WTC11 (cell line): Measurements from ENCODE around the gene KIF4B. TPM values are rescaled to one million over a fixed set of nuclear protein-coding genes. Genes with fewer than 3 reads are reported as not detected.

ENCODE experiments used
- ATAC-seq: fragments of 200-7000 bp; cut with Tn5 transposase; 2 replicates; pipeline ENCODE4 v1.10.0; 2021; ENCODE audit warnings: mild to moderate bottlenecking, moderate library complexity
- CTCF ChIA-PET: fragments of 300-600 bp; sonication (Branson Sonifier 250); formaldehyde crosslinking; loops from one replicate; lab custom pipeline; 2021; ENCODE audit warnings: antibody characterized with exemption; lab: Charles Lee
- POLR2A ChIA-PET: fragments of 350-600 bp; sonication (Branson Sonifier 250); formaldehyde crosslinking; loops from one replicate; lab custom pipeline; 2021; ENCODE audit warnings: antibody characterized with exemption; lab: Charles Lee
- DNase-seq: peaks from one replicate; pipeline ENCODE4 v3.0.0; 2021; ENCODE audit warnings: low spot score
- H3K27ac Mint-ChIP-seq: 2 replicates; pipeline ENCODE4 v1.8.0; 2021; ENCODE audit warnings: mixed read lengths
- H3K27me3 Mint-ChIP-seq: 2 replicates; pipeline ENCODE4 v1.8.0; 2021; ENCODE audit warnings: low read depth, mild to moderate bottlenecking, moderate library complexity, mixed read lengths
- H3K36me3 Mint-ChIP-seq: 2 replicates; pipeline ENCODE4 v1.8.0; 2021; ENCODE audit warnings: mixed read lengths
- H3K4me1 Mint-ChIP-seq: 2 replicates; pipeline ENCODE4 v1.8.0; 2022; ENCODE audit warnings: mixed read lengths
- H3K4me3 Mint-ChIP-seq: 2 replicates; pipeline ENCODE4 v1.8.0; 2021; ENCODE audit warnings: mild to moderate bottlenecking, moderate library complexity, mixed read lengths
- H3K9me3 Mint-ChIP-seq: 2 replicates; pipeline ENCODE4 v1.8.0; 2021; ENCODE audit warnings: mixed read lengths
- GABPB1 ChIP-seq: sonication (generic); formaldehyde crosslinking; IDR thresholded peaks from 2 replicates; pipeline ENCODE4 v1.8.1; 2023; ENCODE audit warnings: mild to moderate bottlenecking, missing genetic modification reagents
- RORB ChIP-seq: fragments of 250-450 bp; sonication (Bioruptor Pico); IDR thresholded peaks from 2 replicates; pipeline ENCODE4 v1.9.0; 2021; ENCODE audit warnings: mild to moderate bottlenecking
- ZMAT4 ChIP-seq: fragments of 250-450 bp; sonication (Bioruptor Pico); IDR thresholded peaks from 2 replicates; pipeline ENCODE4 v1.9.0; 2021; ENCODE audit warnings: mild to moderate bottlenecking
- total RNA-seq: library from RNA; stranded (reverse); gene quantifications from 3 replicates; pipeline ENCODE4 v1.2.3, GENCODE V29; 2021

Gene KIF4B
- total RNA-seq, 1 experiment from 2014 or later, result 0.09 TPM

GRCh38 chr5:155066886-155067595, 53.5 kb downstream of the KIF4B start:
- Mint-ChIP-seq H3K27me3 (no peaks in the 10 kb centered on the region), H3K27ac (no peak overlapping the region), H3K9me3 (no peaks in the 10 kb centered on the region)
- TF ChIP-seq ZMAT4 (no peak), RORB (CRISPR knock-in tag) (no peak), GABPB1 (CRISPR knock-in tag) (no peak)
- TF ChIP-seq, all 79 proteins: peak for 0
- no peaks in the 10 kb centered on the region for H3K36me3 Mint-ChIP-seq
- no peak for ATAC-seq
- DNase-seq, result no peak
- no peak overlapping the region for H3K4me3 Mint-ChIP-seq
- H3K4me1 Mint-ChIP-seq, result no peaks in the 10 kb centered on the region
- POLR2A ChIA-PET, result no interaction called here
- CTCF ChIA-PET, result no interaction called here

Other genes with a start within 250 kb of the KIF4B start
- 3.9 to 6.0 TPM (median 5.5 TPM) in 3 replicates for gene FAXDC2, start 163.2 kb upstream of the KIF4B start, total RNA-seq
- 51.7 to 58.6 TPM (median 54.4 TPM) in 3 replicates for gene CNOT8, start 155.1 kb upstream of the KIF4B start, total RNA-seq
- gene GEMIN5, start 75.5 kb upstream of the KIF4B start, total RNA-seq, result 25.9 to 34.8 TPM (median 27.2 TPM) in 3 replicates
- gene MRPL22, start 72.7 kb upstream of the KIF4B start, total RNA-seq, result 52.0 to 62.3 TPM (median 60.1 TPM) in 3 replicates